ENCODE data around the gene ECPAS. TPM values are rescaled to one million over a fixed set of nuclear protein-coding genes. Genes with fewer than 3 reads are reported as not detected.

ECPAS gene
- total RNA-seq, 1 experiment from 2014 or later: 106 TPM

- Histone ChIP-seq H3K9me3 (ENCODE audit: control insufficient read depth, low read depth, low read length) (no peaks in the 10 kb centered on the region), H2BK12ac (ENCODE audit: insufficient read length, low read depth, low read length) (no peak overlapping the region), H2BK20ac (ENCODE audit: low read depth, low read length, poor library complexity, severe bottlenecking) (no peak overlapping the region), H4K91ac (ENCODE audit: insufficient read length, low read depth, low read length) (no peak overlapping the region), H2BK15ac (ENCODE audit: low read depth, low read length) (no peak overlapping the region), H3K18ac (ENCODE audit: insufficient read length, low read depth, low read length) (no peak overlapping the region), H3T11ph (ENCODE audit: low read length) (no peak overlapping the region), H3K27ac (ENCODE audit: insufficient read length, low read depth, low read length) (peak overlapping the region; percentile 25), H2BK5ac (ENCODE audit: insufficient read length, low read length) (no peak overlapping the region), H3K4me2 (ENCODE audit: insufficient read depth, insufficient read length, low read length) (peak overlapping the region; percentile 6), H4K5ac (ENCODE audit: insufficient read length, low read depth, low read length) (no peak overlapping the region), H3K9ac (ENCODE audit: extremely low read depth, insufficient read length, low read length) (no peak overlapping the region), H4K20me1 (ENCODE audit: control insufficient read depth, insufficient read depth, insufficient read length) (no peaks in the 10 kb centered on the region), H3K56ac (ENCODE audit: insufficient read length, low read depth, low read length) (no peak overlapping the region), H2AFZ (ENCODE audit: low read length) (no peak overlapping the region), H3K79me2 (ENCODE audit: insufficient read depth, low read length) (no peaks in the 10 kb centered on the region), H3K23ac (ENCODE audit: insufficient read length, low read depth, low read length) (no peak overlapping the region), H3K23me2 (ENCODE audit: insufficient read length, low read depth, low read length, poor library complexity, severe bottlenecking) (no peaks in the 10 kb centered on the region), H4K8ac (replicated peaks; ENCODE audit: insufficient read length, low read depth, low read length) (no peak overlapping the region), H3K4me1 (ENCODE audit: insufficient read depth, low read length) (0 out of 2 replicates have a peak, but pooled peaks cover 5% of the 10 kb centered on the region), H3K27me3 (ENCODE audit: insufficient read depth, low read length) (no peaks in the 10 kb centered on the region), H2BK120ac (ENCODE audit: low read depth, low read length, poor library complexity, severe bottlenecking) (no peak overlapping the region), H2AK5ac (ENCODE audit: insufficient read length, low read length) (no peak overlapping the region), H3K14ac (ENCODE audit: insufficient read depth, low read length) (no peak overlapping the region), H3K79me1 (ENCODE audit: insufficient read depth, low read depth, low read length, poor library complexity, severe bottlenecking) (no peaks in the 10 kb centered on the region), H3K4ac (ENCODE audit: low read depth, low read length) (no peak overlapping the region)
- H3K27me3 Mint-ChIP-seq (ENCODE audit: low read depth): no peaks in the 10 kb centered on the region
- no CpG with 5 or more reads among the region's 3 CpGs for WGBS (ENCODE audit: extremely low coverage, insufficient read length, low lambda C conversion rate)
- no peak overlapping the region for H3K4me3 Mint-ChIP-seq
- peaks cover 3 to 23% of the 10 kb centered on the region in 2 experiments; a peak in 4 of 5 replicates for H3K9me3 Mint-ChIP-seq
- TF ChIP-seq CTCF (conservative IDR thresholded peaks at IDR 0.05): no peak
- H3K4me1 Mint-ChIP-seq: peaks cover 8 to 14% of the 10 kb centered on the region in 2 experiments
- no peak for DNase-seq
- peaks cover 69 to 77% (median 76%) of the 10 kb centered on the region in 3 experiments for H3K36me3 Mint-ChIP-seq (ENCODE audit: insufficient read depth in 1 of 3, low read depth in 3 of 3)
- peak overlapping the region in 2 of 3 experiments; percentile 1 to 22; a peak in 3 of 7 replicates for H3K27ac Mint-ChIP-seq
Measured at GRCh38 chr9:111407813-111408212, 76.4 kb downstream of the ECPAS start.
